Esophagus mucosa (tissue), 1 donor: Measurements from ENCODE around the gene PCSK6. TPM values are rescaled to one million over a fixed set of nuclear protein-coding genes. Genes with fewer than 3 reads are reported as not detected.
"Not testable (repeated sequence)": the region's sequence is repeated elsewhere in the genome, so short reads cannot be mapped to it uniquely, and the experiment has no call there.

Experiments used
- ATAC-seq: fragments of 200-7000 bp; cut with Tn5 transposase; one replicate; pipeline ENCODE4 v1.9.1; 2020
- total RNA-seq: library from RNA; stranded (reverse); gene quantifications from one replicate; pipeline ENCODE4 v1.2.4, GENCODE V29; 2023
- donor health status: DM: yes; HTN: yes; CAD: no.

Gene PCSK6
- total RNA-seq, 1 donor from 2014 or later = 6.7 TPM

DNA sequence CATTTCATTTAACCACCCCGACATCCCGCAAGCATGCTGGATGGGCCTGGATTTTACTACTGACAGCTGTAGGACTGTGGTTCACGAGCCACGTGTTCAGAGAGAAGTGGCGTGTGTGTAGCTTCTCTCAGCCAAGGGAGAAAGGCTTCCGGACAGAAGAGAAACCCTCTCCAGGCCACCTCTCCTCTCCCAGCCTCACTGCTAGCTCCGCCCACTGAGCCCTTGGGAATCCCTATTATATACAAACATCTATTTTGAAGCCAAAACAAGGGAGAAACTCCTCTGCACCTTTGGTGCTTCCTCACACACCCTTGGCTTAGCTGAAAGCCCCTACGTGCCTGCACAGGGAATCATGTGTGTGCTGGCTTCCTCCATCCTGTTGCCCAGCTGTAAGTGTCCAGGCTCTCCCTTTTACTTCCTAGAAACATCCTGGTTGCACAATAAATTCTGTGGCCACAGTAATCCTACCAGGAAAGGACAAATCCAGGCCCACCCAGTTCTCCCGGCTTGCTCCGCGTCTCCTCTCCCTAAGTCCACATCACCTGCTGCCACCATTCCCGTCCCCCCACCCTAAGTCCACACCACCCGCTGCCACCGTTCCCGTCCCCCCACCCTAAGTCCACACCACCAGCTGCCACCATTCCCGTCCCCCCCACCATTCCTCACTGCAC, 30.5 kb downstream of the PCSK6 start:
- ATAC-seq = no peak

DNA sequence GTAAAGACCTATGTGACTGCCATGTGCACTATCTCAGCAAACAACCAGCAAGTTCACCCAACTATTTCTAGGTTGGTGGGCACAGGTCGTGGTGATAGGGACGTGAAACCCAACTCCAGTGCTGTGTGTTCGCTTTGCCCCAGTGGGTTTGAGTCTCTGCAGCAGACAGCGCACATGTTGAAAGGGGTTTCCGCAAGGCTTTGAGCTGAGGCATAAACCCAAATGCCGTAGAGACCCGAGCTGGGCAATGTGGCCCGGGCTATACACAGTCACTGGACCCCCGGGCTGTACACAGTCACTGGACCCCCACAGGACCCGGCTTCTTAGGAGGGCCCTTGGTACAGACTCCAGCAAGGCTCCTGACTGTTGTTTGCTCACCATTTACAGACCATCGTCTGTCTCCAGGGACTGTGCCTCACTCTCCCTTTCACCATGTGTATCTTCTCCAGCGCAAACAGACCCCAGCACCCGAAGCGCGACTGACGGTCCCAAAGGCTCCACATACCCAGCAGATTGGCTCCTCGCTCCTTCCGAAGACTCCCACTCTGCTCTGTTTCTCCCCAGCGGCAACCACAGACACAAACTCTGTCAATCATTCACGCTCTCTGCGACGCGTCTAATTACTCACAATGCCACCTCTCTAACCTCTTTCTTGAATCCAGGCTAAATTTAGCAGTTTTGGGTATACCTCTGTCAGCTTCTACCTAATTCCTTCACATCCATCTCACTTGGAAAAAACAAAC, 31.2 kb downstream of the PCSK6 start:
- ATAC-seq = no peak

DNA sequence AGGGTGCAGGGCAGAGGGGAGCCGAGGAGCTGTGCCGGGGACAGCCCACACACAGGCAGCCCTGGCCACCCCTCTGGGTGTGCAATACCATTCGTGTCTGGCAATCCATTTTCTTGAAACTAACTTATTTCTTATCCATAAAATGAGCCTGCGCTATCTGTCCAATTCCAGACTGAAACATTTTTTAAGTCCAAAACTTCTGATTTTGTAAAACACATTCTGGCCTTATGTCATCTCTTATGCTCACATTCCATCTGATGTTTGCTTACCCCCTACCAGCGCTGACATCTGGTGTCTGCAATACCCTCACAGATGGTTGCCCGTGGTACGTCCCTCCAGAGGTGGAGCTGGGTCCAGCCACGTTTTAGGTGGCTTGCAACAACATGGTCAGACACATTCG, 31.8 kb downstream of the PCSK6 start:
- no peak for ATAC-seq

DNA sequence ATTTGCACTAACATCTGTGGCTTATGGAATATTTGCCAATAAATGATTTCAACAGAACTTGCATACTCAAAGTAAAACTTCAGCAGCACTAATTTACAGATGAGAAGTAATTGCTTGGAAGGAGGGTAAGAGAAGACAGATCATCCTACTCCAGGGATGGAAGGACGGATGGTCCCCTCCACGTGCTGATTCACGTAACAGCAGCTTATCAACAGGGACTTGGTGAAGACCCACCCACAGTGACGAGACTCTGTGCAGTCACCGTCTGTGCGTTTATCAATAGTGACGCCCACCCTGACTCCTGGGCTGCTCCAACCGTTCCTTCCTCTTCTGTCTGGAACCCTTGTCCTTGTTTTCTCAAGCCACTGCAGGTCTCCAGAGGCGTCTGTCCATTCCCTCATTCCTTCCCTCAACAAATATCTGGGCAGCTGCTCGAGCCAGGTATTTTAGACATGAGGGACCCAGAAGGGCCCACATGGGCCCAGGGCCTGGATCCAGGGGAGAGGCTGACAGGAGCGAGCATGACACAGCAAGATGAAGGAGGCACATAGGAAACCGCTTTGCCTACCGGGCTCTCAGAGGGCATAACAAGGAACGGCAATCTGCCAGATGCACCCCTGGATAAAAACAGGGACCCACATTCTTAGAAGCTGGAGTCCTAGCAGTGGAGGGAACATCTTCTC, 33.3 kb downstream of the PCSK6 start:
- ATAC-seq = no peak

DNA sequence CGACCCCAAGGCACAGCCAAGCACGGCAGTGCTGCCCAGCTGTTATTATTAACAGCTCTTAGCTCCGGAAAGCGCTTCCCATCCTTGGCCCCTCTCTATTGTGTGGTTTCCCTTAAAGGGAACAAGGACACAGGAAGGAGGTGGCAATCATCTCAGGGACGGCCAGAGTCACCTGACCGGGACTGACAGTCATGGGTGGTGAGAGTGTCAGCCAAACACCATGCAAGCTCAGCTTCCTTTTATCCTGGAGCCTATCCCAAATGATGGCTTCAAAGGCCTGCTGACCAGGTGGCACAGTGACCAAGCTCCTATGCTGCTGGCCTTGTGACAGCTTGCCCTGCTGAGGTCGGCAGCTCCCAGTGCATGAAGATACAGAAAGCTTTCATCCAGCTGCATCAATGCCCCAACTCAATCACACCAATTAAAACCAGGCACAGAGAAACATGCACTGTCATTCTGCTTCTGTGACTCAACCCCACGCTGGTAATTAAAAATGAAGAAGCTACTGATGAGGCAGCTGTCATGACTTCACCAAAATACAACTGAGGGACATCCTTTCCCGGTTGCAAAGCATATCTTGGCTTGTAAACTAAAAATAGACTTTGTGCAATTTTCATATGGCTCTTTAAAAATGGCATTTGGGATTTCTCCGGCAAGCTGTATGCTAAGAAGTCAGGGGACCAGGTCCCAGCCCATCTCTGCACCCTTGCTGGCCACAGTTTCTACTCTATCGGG, 34.0 kb downstream of the PCSK6 start:
- peak; percentile 9 for ATAC-seq

DNA sequence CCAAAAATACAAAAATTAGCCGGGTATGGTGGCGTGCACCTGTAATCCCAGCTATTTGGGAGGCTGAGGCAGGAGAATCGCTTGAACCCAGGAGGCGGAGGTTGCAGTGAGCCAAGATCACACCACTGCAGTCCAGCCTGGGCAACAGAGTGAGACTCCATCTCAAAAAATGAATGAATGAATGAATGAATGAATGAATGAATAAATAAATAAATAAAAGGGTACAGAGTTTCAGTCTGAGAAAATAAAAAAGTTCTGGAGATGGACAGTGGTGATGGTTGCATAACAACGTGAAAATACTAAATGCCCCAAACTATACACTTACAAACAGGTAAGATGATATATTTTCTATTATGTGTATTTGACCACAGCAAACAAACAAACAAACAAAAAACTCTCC, 34.7 kb downstream of the PCSK6 start:
- not testable (repeated sequence) for ATAC-seq

DNA sequence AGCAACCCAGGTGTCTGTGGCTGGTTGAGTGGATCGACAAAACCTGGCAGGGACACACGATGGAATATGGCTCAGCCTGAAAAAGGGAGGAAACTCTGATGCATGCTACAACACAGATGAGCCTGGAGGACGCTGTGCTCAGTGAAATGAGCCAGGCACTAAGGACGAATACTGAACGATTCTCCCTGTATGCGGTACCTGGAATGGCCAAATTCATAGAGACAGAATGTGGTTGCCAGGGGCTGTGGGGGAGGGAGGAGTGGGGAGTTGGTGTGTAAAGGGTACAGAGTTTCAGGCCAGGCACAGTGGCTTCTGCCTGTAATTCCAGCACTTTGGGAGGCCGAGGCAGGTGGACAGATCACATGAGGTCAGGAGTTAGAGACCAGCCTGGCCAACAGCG, 35.1 kb downstream of the PCSK6 start:
- ATAC-seq = no peak

DNA sequence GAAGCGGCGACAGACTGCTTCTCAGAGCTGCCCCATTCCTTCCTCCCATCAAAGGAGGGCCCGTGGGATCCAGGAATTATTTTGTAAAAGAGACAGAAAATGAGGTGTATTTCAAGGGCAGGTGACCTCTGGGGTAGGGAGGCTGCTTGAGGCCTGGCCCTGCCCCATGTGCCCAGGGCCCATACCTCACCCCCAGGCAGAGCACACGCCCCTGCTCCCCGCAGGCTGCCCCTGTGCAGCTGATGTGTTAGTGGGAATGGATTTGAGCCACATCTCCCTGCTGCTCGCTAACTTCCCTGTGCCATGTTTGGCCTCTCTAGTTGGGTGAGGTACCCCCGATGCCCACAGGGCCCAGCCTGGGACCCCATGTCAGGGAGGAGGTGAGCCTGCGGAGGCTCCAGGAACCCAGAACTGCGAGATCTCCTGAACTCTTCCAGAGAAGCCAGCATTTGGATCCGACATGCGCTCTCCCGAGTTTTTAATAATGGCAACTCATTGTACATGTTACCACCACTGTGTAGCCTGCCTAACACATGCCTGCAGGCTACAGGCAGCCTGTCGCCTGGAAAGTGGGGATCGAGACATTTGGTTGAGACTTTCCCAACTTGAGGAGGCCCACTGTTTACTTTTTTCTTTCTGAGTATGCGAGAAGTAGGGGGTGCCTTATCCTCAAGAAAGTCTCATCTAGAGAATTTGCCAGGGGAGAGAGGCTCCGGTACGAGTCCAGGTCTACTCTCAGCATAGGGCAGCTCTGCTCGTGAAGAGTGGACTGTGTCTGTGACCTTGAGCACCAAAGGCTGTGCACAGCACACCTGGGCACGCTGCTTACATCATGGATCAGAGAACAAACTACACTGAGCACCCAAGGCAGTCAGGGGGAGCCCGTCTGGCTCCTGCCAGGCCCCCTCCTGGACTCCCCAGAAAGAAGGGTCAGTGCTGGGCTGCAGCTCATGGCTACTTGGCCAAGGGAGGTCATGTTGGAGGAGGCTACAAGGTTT, 36.1 kb downstream of the PCSK6 start:
- ATAC-seq = no peak

DNA sequence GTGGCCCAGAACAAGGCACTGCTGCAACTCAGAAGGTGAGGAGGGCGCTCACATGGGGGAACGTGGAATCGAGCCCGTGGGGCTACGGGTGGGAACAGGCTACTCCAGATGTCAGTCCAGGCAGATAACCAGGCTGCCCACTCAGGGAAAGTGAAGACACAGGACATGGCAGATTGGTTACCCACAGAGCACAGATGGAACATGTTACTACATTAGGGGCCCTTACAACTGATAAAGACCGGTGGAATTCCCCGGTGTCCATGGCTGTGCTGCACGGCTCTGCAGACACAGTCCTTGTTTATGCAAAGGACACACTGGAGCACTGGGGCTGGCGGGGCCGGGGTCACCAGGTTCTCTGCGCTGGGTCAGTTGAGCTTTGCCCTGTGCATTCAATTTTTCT, 36.9 kb downstream of the PCSK6 start:
- ATAC-seq = no peak

DNA sequence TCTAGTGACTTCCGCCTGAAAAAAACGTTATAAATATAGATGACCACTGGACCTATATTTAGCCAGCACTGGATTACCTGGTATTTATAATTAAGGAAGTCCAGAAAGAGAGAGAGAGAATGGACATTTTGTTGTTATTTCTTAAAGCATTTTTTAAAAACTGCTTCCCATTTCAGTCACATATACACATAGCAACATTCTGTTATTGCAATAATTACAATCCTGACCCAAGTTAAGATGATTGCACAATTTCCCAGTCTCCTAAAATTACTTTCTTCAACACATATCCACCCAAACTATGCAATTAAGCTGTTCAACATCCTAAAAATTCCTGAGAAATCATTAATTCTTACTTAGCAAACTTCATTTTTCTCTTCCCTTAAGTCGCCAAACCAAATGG, 37.7 kb downstream of the PCSK6 start:
- no peak for ATAC-seq

DNA sequence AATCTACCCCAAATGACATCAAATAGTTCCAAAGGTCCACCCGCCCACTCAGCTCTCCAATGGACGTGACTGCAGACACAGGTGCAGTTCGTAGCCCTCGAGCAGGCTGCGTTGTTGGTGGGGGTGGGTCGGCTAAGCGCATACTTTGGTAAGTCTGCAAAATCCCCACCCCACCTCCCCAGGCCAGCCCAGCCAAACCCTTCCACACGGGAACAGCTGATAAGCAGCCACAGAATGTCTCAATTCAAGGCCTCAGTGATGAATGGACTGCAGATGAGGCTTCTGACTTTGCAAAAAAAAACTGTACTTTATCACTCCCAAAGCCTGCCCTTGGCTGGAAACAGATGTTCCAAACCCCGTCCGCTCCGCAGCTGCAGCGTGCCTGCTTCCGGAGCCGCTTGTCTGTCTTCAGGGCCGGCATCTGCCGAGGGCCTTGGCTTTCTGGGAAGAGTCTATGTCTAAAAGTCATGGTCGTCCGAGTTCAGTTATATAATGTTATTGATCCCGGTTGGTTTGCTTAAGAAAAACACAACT, 38.2 kb downstream of the PCSK6 start:
- no peak for ATAC-seq

DNA sequence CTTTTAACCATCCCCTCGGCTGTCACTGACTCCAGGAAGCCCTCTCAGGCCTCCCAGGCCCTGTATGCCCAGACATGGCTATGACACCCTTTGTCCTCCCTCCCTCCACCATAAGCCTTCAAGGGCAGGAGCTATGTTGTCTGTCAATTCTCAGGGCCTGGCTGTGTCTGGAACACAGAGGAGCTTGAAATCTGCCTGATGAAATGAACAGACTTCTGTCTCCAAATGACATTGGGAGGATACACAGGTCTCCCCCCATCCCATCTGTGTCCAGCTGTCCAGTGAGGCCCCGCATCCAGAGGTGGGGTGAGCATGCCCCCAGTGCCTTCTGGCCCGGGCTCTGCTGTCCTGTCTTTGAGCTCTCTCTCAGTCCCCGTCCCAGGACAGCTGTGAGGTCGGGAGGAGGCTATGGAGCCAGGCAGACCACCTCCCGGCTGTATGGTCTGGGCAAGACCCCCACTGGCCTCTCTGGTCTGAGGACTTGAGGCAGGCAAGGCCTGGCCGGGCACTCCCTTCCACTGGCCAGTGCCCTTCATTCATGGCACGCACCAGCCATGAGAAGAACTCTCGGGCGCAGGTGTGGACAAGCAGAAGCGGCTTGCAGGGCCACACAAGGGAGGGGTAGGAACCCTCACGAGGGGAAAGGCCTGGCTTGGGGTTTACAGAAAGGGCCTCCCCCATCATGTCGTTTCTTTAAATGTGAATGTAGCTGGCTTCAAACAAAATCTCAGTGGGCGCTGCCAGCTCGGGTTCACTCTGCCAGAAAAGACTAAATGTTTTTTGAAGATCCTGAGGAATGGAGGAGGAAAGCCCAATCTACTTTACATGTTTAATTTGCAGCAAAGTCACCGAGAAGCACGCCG, 38.9 kb downstream of the PCSK6 start:
- no peak for ATAC-seq

DNA sequence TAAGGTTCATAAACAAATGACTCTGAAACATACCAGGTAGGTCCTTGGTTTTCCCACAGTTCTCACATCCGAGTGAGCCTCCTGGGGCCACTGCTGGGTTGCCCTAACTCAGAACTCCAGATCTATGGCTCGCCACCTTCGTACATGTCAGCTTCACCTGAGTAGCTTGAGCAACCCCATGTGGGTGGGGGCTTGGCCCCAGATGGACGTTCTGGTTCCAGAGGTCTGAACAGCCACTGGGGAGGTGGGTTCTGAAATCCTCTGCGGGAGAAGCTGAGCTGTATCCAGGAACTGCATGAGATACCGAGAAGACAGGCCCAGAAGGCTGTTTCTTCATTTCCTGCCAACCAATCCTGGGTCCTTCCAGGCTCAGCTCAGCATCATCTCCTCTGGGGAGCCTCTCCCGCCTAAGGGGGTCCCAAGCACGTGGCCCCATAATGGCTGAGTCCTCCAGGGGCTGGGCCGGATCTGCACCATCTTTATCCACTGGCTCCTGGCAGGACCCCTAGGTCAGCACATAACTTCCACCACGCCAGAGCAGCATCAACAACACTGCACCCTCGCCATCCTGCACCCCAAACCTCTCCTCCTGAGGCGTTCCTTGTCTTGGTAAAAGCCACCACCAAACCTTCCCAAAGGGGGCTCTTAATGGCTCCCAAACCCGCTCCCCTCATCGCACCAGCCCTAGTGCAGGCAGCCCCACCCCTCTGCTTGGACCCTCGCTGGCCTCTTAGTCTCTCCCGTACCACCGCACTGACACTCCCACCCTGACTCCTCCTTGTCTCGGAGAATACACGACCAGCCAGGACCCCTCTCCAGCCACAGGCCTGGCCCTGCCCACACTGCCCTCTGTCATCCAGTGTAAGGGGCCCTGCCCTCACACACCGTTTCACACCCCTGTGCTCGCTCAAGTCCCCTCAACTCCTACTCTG, 39.8 kb downstream of the PCSK6 start:
- no peak for ATAC-seq

DNA sequence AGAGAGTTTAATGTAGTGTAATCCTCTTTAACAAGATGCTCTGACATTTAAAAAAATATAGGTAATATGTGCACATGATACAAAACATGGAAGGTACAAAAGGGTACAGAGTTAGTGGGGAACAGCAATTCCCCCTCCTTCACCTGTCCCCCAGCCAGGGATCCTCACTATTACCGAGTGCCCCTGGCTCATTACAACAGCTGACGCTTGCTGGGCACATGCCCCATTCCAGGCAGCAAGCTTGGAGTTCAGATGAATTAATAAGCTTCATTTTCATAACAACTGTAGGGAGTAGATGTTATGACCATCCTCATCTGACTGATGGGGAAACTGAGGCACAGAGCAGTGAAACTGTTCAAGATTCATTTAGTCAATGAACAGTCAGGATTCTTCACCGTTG, 41.2 kb downstream of the PCSK6 start:
- ATAC-seq = no peak

DNA sequence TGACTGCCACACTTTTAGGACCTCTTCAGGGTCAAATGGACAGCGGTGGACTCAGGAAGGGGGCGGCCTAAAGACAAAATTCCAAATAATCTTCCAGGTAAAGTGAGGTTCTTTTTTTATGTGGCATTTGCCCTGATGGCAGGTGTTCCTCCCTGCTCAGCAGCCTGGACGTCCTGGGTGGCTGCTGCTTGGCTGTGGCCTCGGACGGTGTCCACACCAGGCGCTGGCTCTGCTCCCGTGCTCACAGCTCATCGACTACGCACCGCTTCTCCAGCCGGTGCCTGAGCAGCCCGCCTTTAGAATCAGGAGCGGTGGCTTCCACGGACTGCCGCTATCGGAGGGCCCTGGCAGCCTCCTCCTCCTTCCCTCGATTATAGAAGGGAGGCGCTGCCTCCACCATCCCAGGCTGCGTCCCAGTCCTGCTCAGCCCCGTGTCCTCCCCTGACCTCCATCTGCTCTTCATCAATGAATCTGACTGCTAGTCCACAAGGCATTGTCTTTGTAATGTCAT, 41.9 kb downstream of the PCSK6 start:
- ATAC-seq = no peak

DNA sequence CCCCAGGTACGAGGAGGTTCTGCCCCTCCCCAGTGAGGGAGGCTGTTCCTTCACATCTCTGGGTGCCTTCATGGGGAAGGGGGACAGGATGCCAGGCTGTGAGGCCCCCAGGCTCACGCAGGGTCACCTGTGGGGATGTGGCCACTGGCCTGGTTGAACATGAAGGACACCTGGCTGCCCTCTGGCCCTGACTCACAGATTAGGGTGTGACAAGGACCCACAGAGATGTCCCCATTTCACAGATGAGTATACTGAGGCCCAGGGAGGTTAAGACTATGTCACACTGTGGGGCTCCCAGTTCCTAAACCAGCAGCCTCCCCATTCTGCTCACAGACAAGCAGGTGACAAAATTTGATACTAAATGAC, 42.4 kb downstream of the PCSK6 start:
- ATAC-seq = no peak

DNA sequence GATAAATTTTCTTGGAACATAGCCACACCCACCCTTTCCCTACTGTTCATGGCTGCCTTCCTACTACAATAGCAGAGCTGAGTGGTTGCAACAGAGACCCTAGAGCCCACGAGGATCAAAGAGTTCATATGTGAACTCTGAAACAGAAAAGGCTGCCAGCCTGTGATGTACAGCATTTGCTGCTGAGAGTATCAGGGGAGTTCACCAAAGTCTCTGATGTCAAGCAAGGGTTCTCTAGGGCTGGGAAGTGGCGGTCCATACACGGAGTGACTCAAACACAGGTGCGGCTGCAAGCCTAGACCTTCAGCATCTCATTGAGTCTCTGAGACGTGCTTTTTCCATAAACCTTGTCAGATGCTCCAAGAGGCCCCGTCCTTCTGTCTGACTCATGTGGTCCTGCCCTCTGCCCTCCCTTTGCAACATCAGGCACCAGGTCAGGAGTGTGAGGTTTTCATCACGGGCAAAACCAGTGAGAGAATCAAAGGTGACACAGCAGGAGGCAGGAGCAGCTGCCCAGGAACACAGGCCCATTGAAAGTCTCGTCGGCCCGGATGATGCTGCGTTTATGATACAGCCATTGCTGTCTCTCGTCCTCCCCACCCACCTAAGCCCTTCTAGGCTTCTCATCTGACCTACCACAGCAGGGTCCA, 42.9 kb downstream of the PCSK6 start:
- ATAC-seq = no peak
